Skin epidermis (tissue), 12 donors: ENCODE data around the gene FBXW8.

Experiments
- H3K27ac ChIP-seq, 21 experiments: fragments of 200-600 bp; sonication (generic) in 11 of 21; one replicate each; pipeline ENCODE4 v1.5.0; 2020; ENCODE audit warnings: mild to moderate bottlenecking in 3 of 21, inconsistent platforms in 2 of 21, moderate library complexity in 2 of 21
- H3K4me3 ChIP-seq, 7 experiments: fragments of 200-600 bp; sonication (generic) in 2 of 7; one replicate each; pipeline ENCODE4 v1.5.0; 2020; ENCODE audit warnings: inconsistent platforms in 2 of 7, mild to moderate bottlenecking in 2 of 7, moderate library complexity in 1 of 7

Gene FBXW8

GRCh38 chr12:117061555-117062079 lies 150.9 kb downstream of the FBXW8 start:
- Histone ChIP-seq H3K27ac (no peak overlapping the region), H3K4me3 (no peak overlapping the region)

GRCh38 chr12:117063162-117063911 lies 152.6 kb downstream of the FBXW8 start:
- no peak overlapping the region for H3K4me3 ChIP-seq
- peak overlapping the region in 15 of 21 experiments; percentile 1 to 86 (median 56) for H3K27ac ChIP-seq

- Histone ChIP-seq H3K4me3 (no peak overlapping the region), H3K27ac (peak overlapping the region in 5 of 21 experiments; percentile 42 to 86 (median 66))
These were observed 153.3 kb downstream of the FBXW8 start for GRCh38 chr12:117064049-117064448.

GRCh38 chr12:117064596-117064995 lies 153.8 kb downstream of the FBXW8 start:
- no peak overlapping the region for H3K4me3 ChIP-seq
- peak overlapping the region in 2 of 21 experiments; percentile 16 to 86 for H3K27ac ChIP-seq

- Histone ChIP-seq H3K4me3 (no peak overlapping the region), H3K27ac (no peak overlapping the region)
These were observed 156.3 kb downstream of the FBXW8 start for GRCh38 chr12:117067016-117067415.

- no peak overlapping the region for H3K4me3 ChIP-seq
- no peak overlapping the region for H3K27ac ChIP-seq
These were observed 156.9 kb downstream of the FBXW8 start for GRCh38 chr12:117067638-117068037.

- H3K4me3 ChIP-seq: no peak overlapping the region
- H3K27ac ChIP-seq: no peak overlapping the region
These were observed 157.7 kb downstream of the FBXW8 start for GRCh38 chr12:117068492-117068891.

- H3K27ac ChIP-seq: no peak overlapping the region
- no peak overlapping the region for H3K4me3 ChIP-seq
These were observed 158.5 kb downstream of the FBXW8 start for GRCh38 chr12:117069101-117069797.

GRCh38 chr12:117069926-117070900 lies 159.5 kb downstream of the FBXW8 start:
- no peak overlapping the region for H3K4me3 ChIP-seq
- peak overlapping the region in 5 of 21 experiments; percentile 0 to 51 (median 26) for H3K27ac ChIP-seq

- H3K4me3 ChIP-seq: no peak overlapping the region
- peak overlapping the region in 1 of 21 experiments; percentile 6 for H3K27ac ChIP-seq
These were observed 160.3 kb downstream of the FBXW8 start for GRCh38 chr12:117071009-117071408.

- H3K27ac ChIP-seq: no peak overlapping the region
- no peak overlapping the region for H3K4me3 ChIP-seq
These were observed 161.4 kb downstream of the FBXW8 start for GRCh38 chr12:117072106-117072505.

GRCh38 chr12:117072736-117073490 lies 162.2 kb downstream of the FBXW8 start:
- no peak overlapping the region for H3K27ac ChIP-seq
- H3K4me3 ChIP-seq: no peak overlapping the region

GRCh38 chr12:117073611-117074010 lies 162.9 kb downstream of the FBXW8 start:
- Histone ChIP-seq H3K4me3 (no peak overlapping the region), H3K27ac (no peak overlapping the region)

GRCh38 chr12:117076410-117077372 lies 165.9 kb downstream of the FBXW8 start:
- H3K27ac ChIP-seq: no peak overlapping the region
- no peak overlapping the region for H3K4me3 ChIP-seq

- Histone ChIP-seq H3K4me3 (no peak overlapping the region), H3K27ac (no peak overlapping the region)
These were observed 168.7 kb downstream of the FBXW8 start for GRCh38 chr12:117079487-117079886.

- no peak overlapping the region for H3K4me3 ChIP-seq
- H3K27ac ChIP-seq: no peak overlapping the region
These were observed 170.0 kb downstream of the FBXW8 start for GRCh38 chr12:117080661-117081144.
